Measurements from ENCODE around the gene ST6GALNAC3. TPM values are rescaled to one million over a fixed set of nuclear protein-coding genes. Genes with fewer than 3 reads are reported as not detected.
"Not testable (repeated sequence)": the region's sequence is repeated elsewhere in the genome, so short reads cannot be mapped to it uniquely, and the experiment has no call there.

Gene ST6GALNAC3
- total RNA-seq, 1 donor from 2014 or later: 5.6 TPM

DNA sequence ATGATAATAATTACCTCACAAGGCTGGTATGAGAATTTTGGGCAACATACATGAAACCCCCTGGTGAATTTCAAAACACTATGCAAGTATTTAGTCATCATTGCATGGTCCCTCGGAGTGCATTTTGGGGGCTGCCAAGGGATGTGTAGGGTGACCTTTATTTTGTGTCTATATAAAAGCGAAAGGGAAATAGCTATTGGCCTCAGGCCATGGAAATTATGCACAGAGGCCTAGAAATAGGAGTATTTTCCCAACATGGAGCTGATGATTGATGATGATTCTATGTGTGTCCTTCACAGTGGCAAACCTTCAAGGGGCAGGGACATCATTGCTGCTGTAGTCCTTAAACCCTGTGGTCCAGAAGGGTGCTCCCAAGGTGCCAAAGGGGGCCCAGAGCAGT lies 265.5 kb downstream of the ST6GALNAC3 start:
- H3K36me3 ChIP-seq: no peaks in the 10 kb centered on the region
- no peak overlapping the region for H3K4me3 ChIP-seq
- ATAC-seq (no peak), DNase-seq (no peak)
- H3K9me3 ChIP-seq: no peaks in the 10 kb centered on the region
- no peak for TF ChIP-seq CTCF (IDR thresholded peaks at IDR 0.05)
- no peaks in the 10 kb centered on the region for H3K4me1 ChIP-seq
- intact Hi-C loops (cut with DNase I): no loop called here
- no peaks in the 10 kb centered on the region for H3K27me3 ChIP-seq
- H3K27ac ChIP-seq: no peak overlapping the region

DNA sequence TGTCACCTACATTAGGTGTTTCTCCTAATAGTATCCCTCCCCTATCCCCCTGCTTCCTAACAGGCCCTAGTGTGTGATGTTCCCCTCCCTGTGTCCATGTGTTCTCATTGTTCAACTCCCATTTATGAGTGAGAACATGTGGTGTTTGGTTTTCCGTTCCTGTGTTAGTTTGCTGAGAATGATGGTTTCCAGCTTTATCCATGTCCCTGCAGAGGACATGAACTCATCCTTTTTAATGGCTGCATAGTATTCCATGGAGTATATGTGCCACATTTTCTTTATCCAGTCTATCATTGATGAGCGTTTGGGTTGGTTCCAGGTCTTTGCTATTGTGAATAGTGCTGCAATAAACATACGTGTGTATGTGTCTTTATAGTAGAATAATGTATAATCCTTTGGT lies 267.3 kb downstream of the ST6GALNAC3 start:
- ATAC-seq; H3K4me1 ChIP-seq; DNase-seq; intact Hi-C loops (cut with DNase I); H3K27me3 ChIP-seq; H3K9me3 ChIP-seq; H3K4me3 ChIP-seq; H3K36me3 ChIP-seq; H3K27ac ChIP-seq: not testable (repeated sequence)

GRCh38 chr1:76343356-76343755 lies 268.8 kb downstream of the ST6GALNAC3 start:
- intact Hi-C loops (cut with DNase I): no loop called here
- Histone ChIP-seq H3K4me3 (no peak overlapping the region), H3K4me1 (no peaks in the 10 kb centered on the region), H3K36me3 (no peaks in the 10 kb centered on the region), H3K27me3 (no peaks in the 10 kb centered on the region), H3K27ac (no peak overlapping the region), H3K9me3 (no peaks in the 10 kb centered on the region)
- no peak for DNase-seq
- TF ChIP-seq CTCF (IDR thresholded peaks at IDR 0.05): no peak
- no peak for ATAC-seq

DNA sequence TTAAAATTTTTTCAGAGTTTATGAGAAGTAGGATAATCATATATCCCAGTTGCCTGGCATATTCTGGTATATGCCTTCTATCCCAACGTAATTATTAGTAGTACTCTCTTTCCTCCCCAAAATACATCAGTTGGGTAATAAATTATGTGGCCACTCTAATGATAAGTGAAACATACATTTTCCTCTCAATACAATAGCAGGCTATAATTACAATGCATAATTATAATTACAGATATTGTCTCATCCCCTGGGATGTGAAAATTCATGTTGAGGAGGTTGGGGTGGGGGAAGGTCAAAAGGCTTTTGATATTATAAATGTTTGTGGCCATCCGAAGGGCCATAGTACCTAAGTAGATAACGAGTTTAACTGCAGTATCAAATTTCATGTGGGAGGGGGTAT lies 277.1 kb downstream of the ST6GALNAC3 start:
- Histone ChIP-seq H3K9me3 (no peaks in the 10 kb centered on the region), H3K27ac (no peak overlapping the region), H3K36me3 (no peaks in the 10 kb centered on the region), H3K27me3 (no peaks in the 10 kb centered on the region), H3K4me1 (no peaks in the 10 kb centered on the region), H3K4me3 (no peak overlapping the region)
- DNase-seq (no peak), ATAC-seq (no peak)
- intact Hi-C loops (cut with DNase I): no loop called here
- no peak for TF ChIP-seq CTCF (IDR thresholded peaks at IDR 0.05)

DNA sequence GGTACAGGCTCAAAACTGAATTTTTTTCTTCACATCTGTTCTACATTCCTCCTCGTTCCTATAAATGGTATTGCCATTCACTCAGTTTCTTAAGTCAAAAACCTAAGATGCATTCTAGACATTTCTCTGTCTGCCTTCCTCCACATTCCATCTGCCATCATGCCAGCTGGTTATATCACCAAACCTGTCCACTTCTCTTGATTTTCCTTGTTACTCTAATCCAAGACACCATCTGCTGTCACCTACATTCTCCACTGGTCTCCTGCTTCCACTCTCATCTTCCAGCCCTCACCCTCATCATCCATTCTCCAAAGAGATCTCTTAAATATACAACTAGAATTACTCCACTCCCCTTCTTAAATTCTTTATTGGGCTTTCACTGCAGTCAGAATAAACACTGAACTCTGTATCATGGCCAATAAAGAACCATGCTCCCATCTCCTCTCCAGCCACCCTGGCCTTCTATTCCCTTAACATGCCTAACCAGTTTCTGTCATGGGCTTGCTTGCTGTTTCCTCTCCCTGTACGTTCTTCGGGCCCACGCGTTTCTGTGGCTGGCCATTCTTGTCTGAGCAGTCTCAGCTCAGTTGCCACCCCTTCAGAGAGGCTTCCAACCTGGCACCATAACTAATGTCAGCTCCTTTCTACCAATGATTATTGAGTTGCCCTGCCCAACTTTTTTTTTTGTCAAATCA lies 278.3 kb downstream of the ST6GALNAC3 start:
- Histone ChIP-seq H3K27ac (no peak overlapping the region), H3K4me1 (no peaks in the 10 kb centered on the region), H3K36me3 (no peaks in the 10 kb centered on the region), H3K4me3 (no peak overlapping the region), H3K9me3 (no peaks in the 10 kb centered on the region), H3K27me3 (no peaks in the 10 kb centered on the region)
- DNase-seq (no peak), ATAC-seq (no peak)
- intact Hi-C loops (cut with DNase I): no loop called here
- TF ChIP-seq CTCF (IDR thresholded peaks at IDR 0.05): no peak

GRCh38 chr1:76354236-76354635 lies 279.7 kb downstream of the ST6GALNAC3 start:
- ATAC-seq (no peak), DNase-seq (no peak)
- TF ChIP-seq CTCF (IDR thresholded peaks at IDR 0.05): no peak
- intact Hi-C loops (cut with DNase I): no loop called here
- H3K27me3 ChIP-seq: no peaks in the 10 kb centered on the region
- H3K27ac ChIP-seq: no peak overlapping the region
- H3K9me3 ChIP-seq: no peaks in the 10 kb centered on the region
- no peaks in the 10 kb centered on the region for H3K4me1 ChIP-seq
- H3K4me3 ChIP-seq: no peak overlapping the region
- no peaks in the 10 kb centered on the region for H3K36me3 ChIP-seq
